H1 (cell line): ENCODE measurements around the gene GSAP. TPM values are rescaled to one million over a fixed set of nuclear protein-coding genes. Genes with fewer than 3 reads are reported as not detected.
A peak's percentile ranks its signal among the peaks of the same experiment; 100 is the strongest.

ENCODE experiments used
- FOSL1 ChIP-seq: IDR thresholded peaks from 2 replicates; pipeline ENCODE4 v1.6.1; 2011; ENCODE audit warnings: mild to moderate bottlenecking, low read depth, low read length, moderate library complexity; ENCODE audit not compliant: insufficient read depth
- KDM1A ChIP-seq: fragments of 200-600, 300-600 bp; sonication (generic); IDR thresholded peaks from 2 replicates; pipeline ENCODE4 v1.7.1; 2016; ENCODE audit warnings: mild to moderate bottlenecking, low read length, borderline replicate concordance
- MAFK ChIP-seq: IDR thresholded peaks from 2 replicates; pipeline ENCODE4 v1.6.1; 2012; ENCODE audit warnings: low read depth, mild to moderate bottlenecking, improper control_type of control experiment, low read length
- POLR2AphosphoS5 ChIP-seq: IDR thresholded peaks from 2 replicates; pipeline ENCODE4 v1.6.1; 2011; ENCODE audit warnings: low read depth, low read length
- RNF2 ChIP-seq: fragments of 200-900, 300-1000 bp; sonication (generic); IDR thresholded peaks from 2 replicates; pipeline ENCODE4 v1.7.1; 2016; ENCODE audit warnings: borderline replicate concordance, low read depth, mild to moderate bottlenecking, antibody characterized with exemption, low read length; ENCODE audit not compliant: poor library complexity, severe bottlenecking; ENCODE audit errors: missing control alignments
- SP1 ChIP-seq: IDR thresholded peaks from 2 replicates; pipeline ENCODE4 v1.6.1; 2011; ENCODE audit warnings: low read depth, low read length
- SUZ12 ChIP-seq: fragments of 200-600 bp; sonication (generic); IDR thresholded peaks from 2 replicates; pipeline ENCODE4 v1.6.1; 2012; ENCODE audit warnings: mild to moderate bottlenecking, inconsistent platforms, low read length, moderate library complexity, mixed read lengths
- polyA plus RNA-seq, 7 experiments: library from polyadenylated mRNA; depleted of rRNA in 3 of 7; stranded (reverse) in 5 of 7; unstranded in 2 of 7; fragments of >200 nt in 5 of 7; fragments of 200-250 nt in 2 of 7; gene quantifications; 1 replicate in 5 of 7; 2 replicates in 1 of 7; 4 replicates in 1 of 7; pipeline versions ENCODE4 v1.2.1 to v1.2.3, GENCODE V29; 2011 to 2013; ENCODE audit warnings: missing spikeins in 2 of 7, mixed read lengths in 2 of 7
- total RNA-seq: library from RNA; stranded (reverse); fragmentation: NEBNext Ultra II Directional; extraction: Animal tissue kit (Norgen Biotek cat#: 25700); gene quantifications from 2 replicates; pipeline ENCODE4 v1.2.1, GENCODE V29; 2021
- TF ChIP-seq, protein P1 (sequence below): fragments of 300-600 bp; sonication (generic); IDR thresholded peaks from 2 replicates; pipeline ENCODE4 v1.7.1; 2012; ENCODE audit warnings: low read length, moderate library complexity, mild to moderate bottlenecking, inconsistent platforms; ENCODE audit not compliant: insufficient replicate concordance

Gene GSAP
- total and polyA plus RNA-seq, 2 of the 8 experiments (the other 6 are each of a cell fraction or from before 2014, with no cell fraction given) = 0.93 to 2.1 TPM

GRCh38 chr7:77416621-77417371 is 647 bp upstream of the GSAP start (continued):
- TF ChIP-seq, protein P1, sequence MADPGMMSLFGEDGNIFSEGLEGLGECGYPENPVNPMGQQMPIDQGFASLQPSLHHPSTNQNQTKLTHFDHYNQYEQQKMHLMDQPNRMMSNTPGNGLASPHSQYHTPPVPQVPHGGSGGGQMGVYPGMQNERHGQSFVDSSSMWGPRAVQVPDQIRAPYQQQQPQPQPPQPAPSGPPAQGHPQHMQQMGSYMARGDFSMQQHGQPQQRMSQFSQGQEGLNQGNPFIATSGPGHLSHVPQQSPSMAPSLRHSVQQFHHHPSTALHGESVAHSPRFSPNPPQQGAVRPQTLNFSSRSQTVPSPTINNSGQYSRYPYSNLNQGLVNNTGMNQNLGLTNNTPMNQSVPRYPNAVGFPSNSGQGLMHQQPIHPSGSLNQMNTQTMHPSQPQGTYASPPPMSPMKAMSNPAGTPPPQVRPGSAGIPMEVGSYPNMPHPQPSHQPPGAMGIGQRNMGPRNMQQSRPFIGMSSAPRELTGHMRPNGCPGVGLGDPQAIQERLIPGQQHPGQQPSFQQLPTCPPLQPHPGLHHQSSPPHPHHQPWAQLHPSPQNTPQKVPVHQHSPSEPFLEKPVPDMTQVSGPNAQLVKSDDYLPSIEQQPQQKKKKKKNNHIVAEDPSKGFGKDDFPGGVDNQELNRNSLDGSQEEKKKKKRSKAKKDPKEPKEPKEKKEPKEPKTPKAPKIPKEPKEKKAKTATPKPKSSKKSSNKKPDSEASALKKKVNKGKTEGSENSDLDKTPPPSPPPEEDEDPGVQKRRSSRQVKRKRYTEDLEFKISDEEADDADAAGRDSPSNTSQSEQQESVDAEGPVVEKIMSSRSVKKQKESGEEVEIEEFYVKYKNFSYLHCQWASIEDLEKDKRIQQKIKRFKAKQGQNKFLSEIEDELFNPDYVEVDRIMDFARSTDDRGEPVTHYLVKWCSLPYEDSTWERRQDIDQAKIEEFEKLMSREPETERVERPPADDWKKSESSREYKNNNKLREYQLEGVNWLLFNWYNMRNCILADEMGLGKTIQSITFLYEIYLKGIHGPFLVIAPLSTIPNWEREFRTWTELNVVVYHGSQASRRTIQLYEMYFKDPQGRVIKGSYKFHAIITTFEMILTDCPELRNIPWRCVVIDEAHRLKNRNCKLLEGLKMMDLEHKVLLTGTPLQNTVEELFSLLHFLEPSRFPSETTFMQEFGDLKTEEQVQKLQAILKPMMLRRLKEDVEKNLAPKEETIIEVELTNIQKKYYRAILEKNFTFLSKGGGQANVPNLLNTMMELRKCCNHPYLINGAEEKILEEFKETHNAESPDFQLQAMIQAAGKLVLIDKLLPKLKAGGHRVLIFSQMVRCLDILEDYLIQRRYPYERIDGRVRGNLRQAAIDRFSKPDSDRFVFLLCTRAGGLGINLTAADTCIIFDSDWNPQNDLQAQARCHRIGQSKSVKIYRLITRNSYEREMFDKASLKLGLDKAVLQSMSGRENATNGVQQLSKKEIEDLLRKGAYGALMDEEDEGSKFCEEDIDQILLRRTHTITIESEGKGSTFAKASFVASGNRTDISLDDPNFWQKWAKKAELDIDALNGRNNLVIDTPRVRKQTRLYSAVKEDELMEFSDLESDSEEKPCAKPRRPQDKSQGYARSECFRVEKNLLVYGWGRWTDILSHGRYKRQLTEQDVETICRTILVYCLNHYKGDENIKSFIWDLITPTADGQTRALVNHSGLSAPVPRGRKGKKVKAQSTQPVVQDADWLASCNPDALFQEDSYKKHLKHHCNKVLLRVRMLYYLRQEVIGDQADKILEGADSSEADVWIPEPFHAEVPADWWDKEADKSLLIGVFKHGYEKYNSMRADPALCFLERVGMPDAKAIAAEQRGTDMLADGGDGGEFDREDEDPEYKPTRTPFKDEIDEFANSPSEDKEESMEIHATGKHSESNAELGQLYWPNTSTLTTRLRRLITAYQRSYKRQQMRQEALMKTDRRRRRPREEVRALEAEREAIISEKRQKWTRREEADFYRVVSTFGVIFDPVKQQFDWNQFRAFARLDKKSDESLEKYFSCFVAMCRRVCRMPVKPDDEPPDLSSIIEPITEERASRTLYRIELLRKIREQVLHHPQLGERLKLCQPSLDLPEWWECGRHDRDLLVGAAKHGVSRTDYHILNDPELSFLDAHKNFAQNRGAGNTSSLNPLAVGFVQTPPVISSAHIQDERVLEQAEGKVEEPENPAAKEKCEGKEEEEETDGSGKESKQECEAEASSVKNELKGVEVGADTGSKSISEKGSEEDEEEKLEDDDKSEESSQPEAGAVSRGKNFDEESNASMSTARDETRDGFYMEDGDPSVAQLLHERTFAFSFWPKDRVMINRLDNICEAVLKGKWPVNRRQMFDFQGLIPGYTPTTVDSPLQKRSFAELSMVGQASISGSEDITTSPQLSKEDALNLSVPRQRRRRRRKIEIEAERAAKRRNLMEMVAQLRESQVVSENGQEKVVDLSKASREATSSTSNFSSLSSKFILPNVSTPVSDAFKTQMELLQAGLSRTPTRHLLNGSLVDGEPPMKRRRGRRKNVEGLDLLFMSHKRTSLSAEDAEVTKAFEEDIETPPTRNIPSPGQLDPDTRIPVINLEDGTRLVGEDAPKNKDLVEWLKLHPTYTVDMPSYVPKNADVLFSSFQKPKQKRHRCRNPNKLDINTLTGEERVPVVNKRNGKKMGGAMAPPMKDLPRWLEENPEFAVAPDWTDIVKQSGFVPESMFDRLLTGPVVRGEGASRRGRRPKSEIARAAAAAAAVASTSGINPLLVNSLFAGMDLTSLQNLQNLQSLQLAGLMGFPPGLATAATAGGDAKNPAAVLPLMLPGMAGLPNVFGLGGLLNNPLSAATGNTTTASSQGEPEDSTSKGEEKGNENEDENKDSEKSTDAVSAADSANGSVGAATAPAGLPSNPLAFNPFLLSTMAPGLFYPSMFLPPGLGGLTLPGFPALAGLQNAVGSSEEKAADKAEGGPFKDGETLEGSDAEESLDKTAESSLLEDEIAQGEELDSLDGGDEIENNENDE = peak; percentile 98
- TF ChIP-seq MAFK = no peak
- TF ChIP-seq POLR2AphosphoS5 = no peak
- TF ChIP-seq SUZ12 = no peak
- TF ChIP-seq FOSL1 = no peak
- TF ChIP-seq SP1 = no peak
- no peak for TF ChIP-seq RNF2
- no peak for TF ChIP-seq KDM1A
